Measurements from ENCODE around the gene LIMCH1. TPM values are rescaled to one million over a fixed set of nuclear protein-coding genes. Genes with fewer than 3 reads are reported as not detected.

The LIMCH1 gene
- total RNA-seq, 1 donor from 2014 or later = 257 TPM

DNA sequence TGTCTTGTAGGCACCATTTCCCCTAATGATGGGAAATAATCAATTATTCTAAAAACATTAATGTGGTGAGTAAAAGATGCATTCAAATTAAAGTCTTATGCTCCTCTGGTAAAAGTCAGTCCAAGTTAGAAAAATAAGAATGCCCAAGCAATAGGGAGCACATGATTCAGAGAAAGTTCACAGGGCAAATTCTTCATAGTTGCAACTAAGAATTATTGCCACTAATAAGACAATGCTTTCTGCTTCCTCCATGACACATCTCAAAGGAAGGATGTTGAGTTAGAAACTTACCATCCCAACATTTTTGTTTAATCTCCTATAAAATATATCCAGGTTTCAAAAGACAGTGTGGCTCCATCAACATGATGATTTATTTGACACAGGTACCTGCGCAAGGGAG, 184.2 kb downstream of the LIMCH1 start:
- Mint-ChIP-seq H3K9me3 (ENCODE audit: unreplicated experiment) (no peaks in the 10 kb centered on the region), H3K27me3 (ENCODE audit: unreplicated experiment) (peaks cover 2% of the 10 kb centered on the region), H3K36me3 (ENCODE audit: low read depth, unreplicated experiment) (no peaks in the 10 kb centered on the region)

DNA sequence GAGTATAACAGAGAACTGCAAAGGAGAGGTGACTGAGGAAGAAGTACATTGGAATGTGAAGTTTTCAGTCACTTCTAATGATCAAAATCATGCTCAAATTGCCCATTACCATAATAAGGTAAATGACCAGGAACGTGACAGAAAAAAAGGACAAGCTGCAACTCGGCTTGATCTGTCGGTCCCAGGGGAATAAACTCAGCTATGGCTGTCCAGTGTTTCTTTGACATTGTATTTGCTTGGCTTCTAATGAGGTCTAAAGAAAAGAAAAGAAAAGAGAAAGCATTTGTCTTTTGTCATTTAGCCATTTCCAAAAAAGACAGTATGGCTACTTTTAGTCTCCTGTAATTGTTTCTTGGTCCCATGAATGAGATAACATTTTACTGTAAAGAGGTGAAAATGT, 185.3 kb downstream of the LIMCH1 start:
- Mint-ChIP-seq H3K27me3 (ENCODE audit: unreplicated experiment) (peaks cover 2% of the 10 kb centered on the region), H3K4me3 (ENCODE audit: unreplicated experiment) (no peak overlapping the region), H3K9me3 (ENCODE audit: unreplicated experiment) (no peaks in the 10 kb centered on the region), H3K36me3 (ENCODE audit: low read depth, unreplicated experiment) (no peaks in the 10 kb centered on the region), H3K27ac (ENCODE audit: unreplicated experiment) (no peak overlapping the region), H3K4me1 (ENCODE audit: unreplicated experiment) (no peaks in the 10 kb centered on the region)
- no peak for TF ChIP-seq CTCF (IDR thresholded peaks at IDR 0.05; ENCODE audit: unreplicated experiment)
- no peak for DNase-seq (ENCODE audit: low spot score)

More for the DNA sequence above, 184.2 kb downstream of the LIMCH1 start:
- DNase-seq (ENCODE audit: low spot score) = no peak
- Mint-ChIP-seq H3K4me1 (ENCODE audit: unreplicated experiment) (no peaks in the 10 kb centered on the region), H3K4me3 (ENCODE audit: unreplicated experiment) (no peak overlapping the region), H3K27ac (ENCODE audit: unreplicated experiment) (no peak overlapping the region)
- TF ChIP-seq CTCF (IDR thresholded peaks at IDR 0.05; ENCODE audit: unreplicated experiment) = no peak

DNA sequence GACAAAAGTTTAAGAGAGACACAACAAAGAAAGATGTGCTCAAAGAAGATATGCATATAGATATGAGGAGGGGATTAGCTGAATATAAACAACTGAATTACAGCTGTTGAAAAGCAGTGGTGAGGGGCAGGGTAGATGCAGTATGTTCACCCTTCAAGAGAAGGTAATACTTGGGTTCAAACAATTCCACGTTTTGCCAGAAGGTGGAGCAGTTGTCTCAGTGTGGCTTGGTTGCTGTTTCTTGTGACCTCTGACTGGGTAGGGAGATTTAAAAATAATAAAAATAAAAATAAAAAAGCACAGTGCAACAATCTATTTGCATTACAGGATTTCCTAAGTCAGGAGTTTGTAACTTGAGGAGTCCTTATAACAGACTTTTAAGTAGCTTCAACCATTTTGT, 187.3 kb downstream of the LIMCH1 start:
- H3K27me3 Mint-ChIP-seq (ENCODE audit: unreplicated experiment) = no peaks in the 10 kb centered on the region
- no peak for DNase-seq (ENCODE audit: low spot score)
- no peaks in the 10 kb centered on the region for H3K36me3 Mint-ChIP-seq (ENCODE audit: low read depth, unreplicated experiment)

GRCh38 chr4:41727861-41728572, 190.1 kb downstream of the LIMCH1 start:
- H3K9me3 Mint-ChIP-seq (ENCODE audit: unreplicated experiment) = no peaks in the 10 kb centered on the region
- no peaks in the 10 kb centered on the region for H3K27me3 Mint-ChIP-seq (ENCODE audit: unreplicated experiment)
- no peak for TF ChIP-seq CTCF (IDR thresholded peaks at IDR 0.05; ENCODE audit: unreplicated experiment)
- no peak for DNase-seq (ENCODE audit: low spot score)
- H3K36me3 Mint-ChIP-seq (ENCODE audit: low read depth, unreplicated experiment) = no peaks in the 10 kb centered on the region
- H3K4me1 Mint-ChIP-seq (ENCODE audit: unreplicated experiment) = no peaks in the 10 kb centered on the region
- H3K4me3 Mint-ChIP-seq (ENCODE audit: unreplicated experiment) = no peak overlapping the region
- no peak overlapping the region for H3K27ac Mint-ChIP-seq (ENCODE audit: unreplicated experiment)

More for the DNA sequence above, 187.3 kb downstream of the LIMCH1 start:
- Mint-ChIP-seq H3K4me3 (ENCODE audit: unreplicated experiment) (no peak overlapping the region), H3K27ac (ENCODE audit: unreplicated experiment) (no peak overlapping the region), H3K4me1 (ENCODE audit: unreplicated experiment) (no peaks in the 10 kb centered on the region), H3K9me3 (ENCODE audit: unreplicated experiment) (no peaks in the 10 kb centered on the region)
- peak; percentile 56 for TF ChIP-seq CTCF (IDR thresholded peaks at IDR 0.05; ENCODE audit: unreplicated experiment)

DNA sequence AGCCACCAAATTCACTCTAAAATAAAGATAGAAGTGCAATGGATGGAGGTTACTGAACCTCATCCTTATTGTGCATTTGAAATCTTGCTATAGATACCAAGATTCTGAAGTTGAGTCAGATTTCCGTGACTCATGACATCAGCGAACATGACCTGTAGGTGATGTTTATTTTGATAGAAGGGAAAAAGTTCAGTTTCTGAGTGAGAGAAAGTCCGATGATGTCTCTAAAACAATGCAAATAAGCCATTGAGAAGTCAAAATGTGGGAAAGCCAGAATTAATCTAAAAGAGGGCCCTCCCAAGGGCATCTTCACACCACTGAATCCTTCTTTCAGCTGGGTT, 190.6 kb downstream of the LIMCH1 start:
- TF ChIP-seq CTCF (IDR thresholded peaks at IDR 0.05; ENCODE audit: unreplicated experiment) = no peak
- Mint-ChIP-seq H3K36me3 (ENCODE audit: low read depth, unreplicated experiment) (no peaks in the 10 kb centered on the region), H3K27me3 (ENCODE audit: unreplicated experiment) (no peaks in the 10 kb centered on the region), H3K27ac (ENCODE audit: unreplicated experiment) (no peak overlapping the region), H3K9me3 (ENCODE audit: unreplicated experiment) (no peaks in the 10 kb centered on the region), H3K4me3 (ENCODE audit: unreplicated experiment) (no peak overlapping the region), H3K4me1 (ENCODE audit: unreplicated experiment) (no peaks in the 10 kb centered on the region)
- DNase-seq (ENCODE audit: low spot score) = no peak
